ENCODE data around the gene RPN2. TPM values are rescaled to one million over a fixed set of nuclear protein-coding genes. Genes with fewer than 3 reads are reported as not detected.
A peak's percentile ranks its signal among the peaks of the same experiment; 100 is the strongest.

The RPN2 gene
- total and polyA plus RNA-seq, 7 experiments from 2014 or later = 88.7 to 281 (median 113) TPM

GRCh38 chr20:37270576-37271420 lies 91.7 kb downstream of the RPN2 start:
- ATAC-seq (peak; percentile 86), DNase-seq (no peak)
- intact Hi-C loops (cut with micrococcal nuclease) = no loop called here
- POLR2A ChIA-PET = interaction anchor here (0.6 to 1.4 kb wide), 2 partner anchors 19 to 1558 kb away, joined by 3 read pairs; partner anchors contain the start of gene MANBAL
- Mint-ChIP-seq H3K27ac (no peak overlapping the region), H3K27me3 (peaks cover 0 to 4% (median 0%) of the 10 kb centered on the region in 5 donors), H3K4me3 (no peak overlapping the region), H3K36me3 (no peaks in the 10 kb centered on the region), H3K4me1 (peaks cover 0 to 4% (median 0%) of the 10 kb centered on the region in 7 donors), H3K9me3 (no peaks in the 10 kb centered on the region)
- Histone ChIP-seq H3K27me3 (ENCODE audit: control insufficient read depth in 2 of 2, insufficient read depth in 2 of 2, low read length in 2 of 2) (no peaks in the 10 kb centered on the region), H3K4me3 (ENCODE audit: low read length) (no peak overlapping the region), H3K27ac (ENCODE audit: low read depth, low read length) (no peak overlapping the region), H3K9me3 (ENCODE audit: control insufficient read depth in 2 of 3, low read length in 3 of 3) (no peaks in the 10 kb centered on the region), H3K36me3 (ENCODE audit: control insufficient read depth in 2 of 3, insufficient read depth in 3 of 3, low read length in 3 of 3) (no peaks in the 10 kb centered on the region), H3K4me1 (ENCODE audit: control insufficient read depth in 2 of 2, insufficient read depth in 2 of 2, low read length in 2 of 2) (no peaks in the 10 kb centered on the region)
- CTCF ChIA-PET = interaction anchor here (1.0 to 2.9 kb wide), 4 partner anchors 28 to 264 kb away, joined by 3 to 16 read pairs (median 6); no protein-coding TSS in a partner anchor

GRCh38 chr20:37271421-37271768 lies 92.3 kb downstream of the RPN2 start:
- Mint-ChIP-seq H3K27me3 (peaks cover 0 to 4% (median 0%) of the 10 kb centered on the region in 5 donors), H3K9me3 (no peaks in the 10 kb centered on the region), H3K4me1 (peaks cover 0 to 5% (median under 1%) of the 10 kb centered on the region in 7 donors), H3K4me3 (no peak overlapping the region), H3K36me3 (no peaks in the 10 kb centered on the region), H3K27ac (no peak overlapping the region)
- DNase-seq (no peak), ATAC-seq (no peak)
- Histone ChIP-seq H3K9me3 (ENCODE audit: control insufficient read depth in 2 of 3, low read length in 3 of 3) (no peaks in the 10 kb centered on the region), H3K36me3 (ENCODE audit: control insufficient read depth in 2 of 3, insufficient read depth in 3 of 3, low read length in 3 of 3) (no peaks in the 10 kb centered on the region), H3K4me3 (ENCODE audit: low read length) (no peak overlapping the region), H3K27ac (ENCODE audit: low read depth, low read length) (no peak overlapping the region), H3K4me1 (ENCODE audit: control insufficient read depth in 2 of 2, insufficient read depth in 2 of 2, low read length in 2 of 2) (no peaks in the 10 kb centered on the region), H3K27me3 (ENCODE audit: control insufficient read depth in 2 of 2, insufficient read depth in 2 of 2, low read length in 2 of 2) (no peaks in the 10 kb centered on the region)
- ChIA-PET POLR2A (interaction anchor here (0.6 to 1.4 kb wide), 2 partner anchors 18 to 1558 kb away, joined by 3 read pairs; partner anchors contain the start of gene MANBAL), CTCF (interaction anchor here (1.3 to 2.9 kb wide), 2 partner anchors 28 to 264 kb away, joined by 3 to 16 read pairs; no protein-coding TSS in a partner anchor)
- intact Hi-C loops (cut with micrococcal nuclease) = no loop called here

DNA sequence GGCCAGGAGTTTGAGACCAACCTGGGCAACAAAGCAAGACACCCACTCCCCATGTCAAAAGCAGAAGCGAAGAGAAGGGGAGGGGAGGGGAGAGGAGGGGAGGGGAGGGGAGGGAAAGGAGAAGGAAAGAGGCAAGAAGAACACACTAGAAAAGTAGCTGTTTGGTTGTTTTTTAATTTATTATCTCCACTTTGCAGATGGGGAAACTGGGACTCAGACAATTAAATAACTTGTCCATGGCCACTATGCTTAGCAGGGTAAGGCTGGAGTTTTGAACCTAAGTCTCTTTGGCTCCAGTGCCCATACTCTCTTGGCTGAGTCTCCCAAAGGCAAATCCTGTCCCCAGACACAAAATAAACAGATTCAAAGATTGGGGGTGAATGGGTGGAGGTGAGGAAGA lies 94.9 kb downstream of the RPN2 start:
- Histone ChIP-seq H3K4me1 (ENCODE audit: control insufficient read depth in 2 of 2, insufficient read depth in 2 of 2, low read length in 2 of 2) (no peaks in the 10 kb centered on the region), H3K4me3 (ENCODE audit: low read length) (no peak overlapping the region), H3K36me3 (ENCODE audit: control insufficient read depth in 2 of 3, insufficient read depth in 3 of 3, low read length in 3 of 3) (no peaks in the 10 kb centered on the region), H3K27ac (ENCODE audit: low read depth, low read length) (no peak overlapping the region), H3K27me3 (ENCODE audit: control insufficient read depth in 2 of 2, insufficient read depth in 2 of 2, low read length in 2 of 2) (no peaks in the 10 kb centered on the region), H3K9me3 (ENCODE audit: control insufficient read depth in 2 of 3, low read length in 3 of 3) (no peaks in the 10 kb centered on the region)
- intact Hi-C loops (cut with micrococcal nuclease) = no loop called here
- H3K36me3 Mint-ChIP-seq = no peaks in the 10 kb centered on the region
- H3K4me3 Mint-ChIP-seq = no peak overlapping the region
- no peaks in the 10 kb centered on the region for H3K9me3 Mint-ChIP-seq
- ChIA-PET POLR2A (no interaction called here), CTCF (no interaction called here)
- no peak overlapping the region for H3K27ac Mint-ChIP-seq
- DNase-seq (no peak), ATAC-seq (no peak)
- H3K4me1 Mint-ChIP-seq = peaks cover 0 to 14% (median 10%) of the 10 kb centered on the region in 7 donors
- H3K27me3 Mint-ChIP-seq = peaks cover 0 to 6% (median 0%) of the 10 kb centered on the region in 5 donors

- Histone ChIP-seq H3K4me3 (ENCODE audit: low read length) (no peak overlapping the region), H3K9me3 (ENCODE audit: control insufficient read depth in 2 of 3, low read length in 3 of 3) (no peaks in the 10 kb centered on the region), H3K36me3 (ENCODE audit: control insufficient read depth in 2 of 3, insufficient read depth in 3 of 3, low read length in 3 of 3) (no peaks in the 10 kb centered on the region), H3K27me3 (ENCODE audit: control insufficient read depth in 2 of 2, insufficient read depth in 2 of 2, low read length in 2 of 2) (no peaks in the 10 kb centered on the region), H3K4me1 (ENCODE audit: control insufficient read depth in 2 of 2, insufficient read depth in 2 of 2, low read length in 2 of 2) (no peaks in the 10 kb centered on the region), H3K27ac (ENCODE audit: low read depth, low read length) (no peak overlapping the region)
- DNase-seq (no peak), ATAC-seq (peak; percentile 31)
- POLR2A ChIA-PET = no interaction called here
- H3K4me1 Mint-ChIP-seq = peaks cover 0 to 14% (median 10%) of the 10 kb centered on the region in 7 donors
- intact Hi-C loops (cut with micrococcal nuclease) = no loop called here
- no peaks in the 10 kb centered on the region for H3K36me3 Mint-ChIP-seq
- peaks cover 0 to 6% (median 0%) of the 10 kb centered on the region in 5 donors for H3K27me3 Mint-ChIP-seq
- H3K9me3 Mint-ChIP-seq = no peaks in the 10 kb centered on the region
- no peak overlapping the region for H3K4me3 Mint-ChIP-seq
- H3K27ac Mint-ChIP-seq = peak overlapping the region in 1 of 9 donors; percentile 52
- CTCF ChIA-PET = no interaction called here
These were observed 95.9 kb downstream of the RPN2 start for GRCh38 chr20:37274851-37275524.

DNA sequence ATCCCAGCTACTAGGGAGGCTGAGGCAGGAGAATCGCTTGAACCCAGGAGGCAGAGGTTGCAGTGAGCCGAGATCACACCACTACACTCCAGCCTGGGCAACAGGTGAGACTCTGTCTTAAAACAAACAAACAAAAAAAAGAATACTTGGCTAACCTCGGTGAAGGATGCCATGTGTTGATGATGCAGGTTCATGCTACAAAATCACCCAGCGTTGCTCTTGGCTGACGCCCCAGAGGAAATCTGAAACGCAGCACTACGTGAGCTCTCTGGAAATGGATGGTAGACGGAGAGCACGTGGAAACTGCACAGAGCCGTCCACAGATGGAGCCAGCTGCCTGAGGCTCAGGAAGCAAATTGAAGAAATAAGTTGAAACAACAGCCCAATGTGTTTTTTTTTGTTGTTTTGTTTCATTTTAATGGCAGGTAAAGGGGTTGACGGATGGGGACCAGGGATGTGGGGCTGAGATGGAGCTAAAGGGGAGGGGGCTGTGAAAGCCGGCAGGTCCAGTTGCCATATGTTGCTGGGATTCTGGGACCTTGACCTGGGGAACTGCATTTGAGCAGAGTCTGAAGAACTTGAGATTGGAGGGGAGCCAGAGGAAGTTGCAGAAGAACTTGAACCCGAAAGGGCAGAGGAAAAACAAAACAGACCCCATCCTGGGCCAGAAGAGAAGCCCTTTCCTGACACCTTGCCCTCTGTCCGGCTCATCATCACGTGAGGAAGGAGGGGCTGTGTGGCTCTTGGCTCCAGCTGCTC lies 97.5 kb downstream of the RPN2 start:
- peak overlapping the region in 3 of 9 donors; percentile 51 to 78 (median 65) for H3K27ac Mint-ChIP-seq
- CTCF ChIA-PET = no interaction called here
- H3K27ac ChIP-seq (ENCODE audit: low read depth, low read length) = no peak overlapping the region

GRCh38 chr20:37277253-37277593 lies 98.1 kb downstream of the RPN2 start:
- Histone ChIP-seq H3K4me1 (ENCODE audit: control insufficient read depth in 2 of 2, insufficient read depth in 2 of 2, low read length in 2 of 2) (no peaks in the 10 kb centered on the region), H3K27me3 (ENCODE audit: control insufficient read depth in 2 of 2, insufficient read depth in 2 of 2, low read length in 2 of 2) (no peaks in the 10 kb centered on the region), H3K36me3 (ENCODE audit: control insufficient read depth in 2 of 3, insufficient read depth in 3 of 3, low read length in 3 of 3) (no peaks in the 10 kb centered on the region), H3K9me3 (ENCODE audit: control insufficient read depth in 2 of 3, low read length in 3 of 3) (no peaks in the 10 kb centered on the region), H3K4me3 (ENCODE audit: low read length) (no peak overlapping the region), H3K27ac (ENCODE audit: low read depth, low read length) (no peak overlapping the region)
- no peak overlapping the region for H3K4me3 Mint-ChIP-seq
- H3K36me3 Mint-ChIP-seq = no peaks in the 10 kb centered on the region
- H3K4me1 Mint-ChIP-seq = peaks cover 0 to 14% (median 10%) of the 10 kb centered on the region in 7 donors
- POLR2A ChIA-PET = interaction anchor here (1.0 to 1.8 kb wide), 2 partner anchors 11 to 12 kb away, joined by 3 to 4 read pairs; partner anchors contain the start of gene MANBAL
- intact Hi-C loops (cut with micrococcal nuclease) = no loop called here
- DNase-seq = no peak
- no peaks in the 10 kb centered on the region for H3K9me3 Mint-ChIP-seq
- H3K27me3 Mint-ChIP-seq = peaks cover 0 to 6% (median 0%) of the 10 kb centered on the region in 5 donors
- peak overlapping the region in 2 of 9 donors; percentile 35 to 78 for H3K27ac Mint-ChIP-seq
- no peak for ATAC-seq
- CTCF ChIA-PET = no interaction called here

More for the DNA sequence above, 97.5 kb downstream of the RPN2 start:
- Histone ChIP-seq H3K27me3 (ENCODE audit: control insufficient read depth in 2 of 2, insufficient read depth in 2 of 2, low read length in 2 of 2) (no peaks in the 10 kb centered on the region), H3K4me1 (ENCODE audit: control insufficient read depth in 2 of 2, insufficient read depth in 2 of 2, low read length in 2 of 2) (no peaks in the 10 kb centered on the region), H3K36me3 (ENCODE audit: control insufficient read depth in 2 of 3, insufficient read depth in 3 of 3, low read length in 3 of 3) (no peaks in the 10 kb centered on the region), H3K4me3 (ENCODE audit: low read length) (no peak overlapping the region), H3K9me3 (ENCODE audit: control insufficient read depth in 2 of 3, low read length in 3 of 3) (no peaks in the 10 kb centered on the region)
- H3K27me3 Mint-ChIP-seq = peaks cover 0 to 6% (median 0%) of the 10 kb centered on the region in 5 donors
- peak overlapping the region in 5 of 10 donors; percentile 6 to 59 (median 36) for H3K4me3 Mint-ChIP-seq
- intact Hi-C loops (cut with micrococcal nuclease) = no loop called here
- no peaks in the 10 kb centered on the region for H3K9me3 Mint-ChIP-seq
- no peaks in the 10 kb centered on the region for H3K36me3 Mint-ChIP-seq
- ATAC-seq (peak; percentile 74), DNase-seq (peak in 5 of 9 donors; percentile 15 to 31 (median 25))
- H3K4me1 Mint-ChIP-seq = peaks cover 0 to 14% (median 10%) of the 10 kb centered on the region in 7 donors
- POLR2A ChIA-PET = interaction anchor here (0.7 to 1.8 kb wide), 4 partner anchors 12 to 744 kb away, joined by 3 to 4 read pairs (median 3); partner anchors contain the start of genes BLCAP and MANBAL

All from naive thymus-derived CD4-positive, alpha-beta T cell (primary cell).